T-helper 22 cell (primary cell): ENCODE results near the gene TMEM109.

ENCODE experiments used
- DNase-seq: peaks from one replicate; pipeline ENCODE4 v3.0.0-alpha.2; 2020; ENCODE audit warnings: low read depth

Gene TMEM109

DNA sequence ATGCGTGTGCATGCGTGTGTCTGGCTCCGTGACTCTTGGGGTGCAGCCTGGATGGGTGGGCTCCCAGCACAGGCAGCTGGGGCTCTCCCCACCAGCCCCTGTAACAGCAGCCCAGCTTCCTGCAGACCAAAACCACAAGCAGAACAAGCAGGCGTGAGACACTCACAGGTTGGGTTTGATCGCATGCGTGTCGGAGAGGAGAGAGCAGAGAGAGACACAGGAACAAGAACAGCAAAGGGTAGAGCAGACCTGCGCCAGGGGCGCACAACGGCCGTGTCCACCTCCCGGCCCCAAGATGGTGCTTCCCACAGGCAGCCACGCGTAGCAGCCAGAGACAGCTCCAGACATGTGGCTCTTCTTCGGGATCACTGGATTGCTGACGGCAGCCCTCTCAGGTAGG, 57.6 kb downstream of the TMEM109 start, which contains the start of gene CD6:
TSS of gene CD6 (plus strand) at position 161 of the 400 bp plus-strand sequence. CDS start at position 347, 186 bp downstream.
- DNase-seq = peak; percentile 56

DNA sequence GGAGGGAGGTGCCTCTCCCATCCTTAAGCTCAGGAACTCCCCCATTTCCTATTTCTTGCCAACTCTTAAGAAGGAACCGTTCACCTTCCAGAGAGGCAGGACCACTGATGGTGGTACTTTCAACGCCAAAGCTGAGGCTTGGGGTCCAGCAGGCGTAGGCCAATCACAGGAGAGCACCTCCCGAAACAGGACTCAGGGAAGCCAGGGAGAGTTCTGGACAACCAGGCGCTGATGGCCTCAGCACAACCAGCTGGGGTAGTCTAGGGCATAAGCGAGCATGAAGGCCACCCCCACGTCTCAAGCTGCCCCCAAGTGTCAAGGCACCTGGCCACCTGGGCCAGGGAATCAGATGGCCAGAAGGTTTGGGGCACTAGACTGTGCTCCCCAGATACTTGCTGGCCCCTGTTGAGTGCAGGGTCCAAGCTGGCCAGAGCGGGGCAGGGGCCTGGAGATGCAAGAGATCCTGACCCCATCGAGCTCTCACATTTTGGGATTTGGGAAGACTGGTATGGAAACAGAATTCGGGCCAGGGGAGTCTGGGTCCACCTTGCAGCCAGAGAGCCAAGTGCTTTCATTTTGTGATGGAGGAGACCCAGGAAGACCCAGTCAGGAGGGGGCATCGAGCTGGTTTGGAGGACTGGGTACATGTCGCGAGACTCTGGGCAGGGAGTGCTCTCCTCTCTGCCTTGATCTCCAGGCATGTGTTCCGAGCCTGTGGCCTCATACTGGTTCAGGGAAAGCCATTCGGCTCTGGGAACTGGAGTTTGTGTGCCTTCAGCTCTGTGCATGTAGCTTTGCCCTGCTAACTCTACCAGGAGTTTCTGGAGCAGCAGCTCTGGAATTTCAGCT, 58.4 kb downstream of the TMEM109 start:
- DNase-seq = no peak
